Stimulated activated effector memory CD8-positive, alpha-beta T cell treated with anti-CD3 and anti-CD28 coated beads, Interleukin-12 subunit alpha, Interleukin-12 subunit beta, amount 100 ng/mL, for 72 hours (primary cell): Measurements from ENCODE around the gene GUCA1A.
"Not testable (repeated sequence)": the region's sequence is repeated elsewhere in the genome, so short reads cannot be mapped to it uniquely, and the experiment has no call there.

Experiments used
- ATAC-seq: fragments of 150-1000 bp; cut with Tn5 transposase; 2 replicates; pipeline ENCODE4 v1.10.0; 2021
- DNase-seq, 2 donors: peaks; one replicate each; pipeline ENCODE4 v3.0.0; 2021 to 2022; ENCODE audit warnings: low spot score in 2 of 2
- H3K27ac Mint-ChIP-seq: one replicate; pipeline ENCODE4 v1.8.0; 2022; ENCODE audit warnings: mild to moderate bottlenecking, mixed read lengths
- H3K36me3 Mint-ChIP-seq: one replicate; pipeline ENCODE4 v1.8.0; 2022; ENCODE audit warnings: mild to moderate bottlenecking, mixed read lengths
- H3K4me1 Mint-ChIP-seq: one replicate; pipeline ENCODE4 v1.8.0; 2022; ENCODE audit warnings: mixed read lengths
- H3K4me3 Mint-ChIP-seq: one replicate; pipeline ENCODE4 v1.8.0; 2022; ENCODE audit warnings: mild to moderate bottlenecking, mixed read lengths
- H3K9me3 Mint-ChIP-seq: one replicate; pipeline ENCODE4 v1.8.0; 2022; ENCODE audit warnings: mixed read lengths

GUCA1A gene

GRCh38 chr6:42158011-42158410 is 15.2 kb upstream of the GUCA1A start:
- H3K9me3 Mint-ChIP-seq, result no peaks in the 10 kb centered on the region

DNA sequence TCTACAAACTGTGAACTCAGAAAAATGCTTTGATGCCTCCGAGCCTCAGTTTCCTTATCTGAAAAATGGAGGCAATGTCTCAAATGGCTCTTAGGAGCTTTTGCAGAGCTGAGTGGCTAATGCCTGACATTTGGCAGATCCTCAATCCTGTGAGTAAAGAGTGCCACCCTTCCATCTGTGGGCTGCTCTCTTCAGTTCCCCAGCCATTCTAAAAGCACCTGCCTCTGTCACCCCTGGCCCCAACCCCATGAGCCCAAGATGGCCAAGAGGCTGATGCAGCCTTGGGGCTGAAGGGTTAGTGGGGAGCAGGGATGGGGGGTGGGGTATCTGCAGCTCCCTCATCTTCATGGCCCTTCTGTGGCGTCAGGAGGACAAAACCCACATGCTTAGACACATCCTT is 14.5 kb upstream of the GUCA1A start:
- no peaks in the 10 kb centered on the region for H3K4me1 Mint-ChIP-seq
- DNase-seq, result no peak
- H3K27ac Mint-ChIP-seq, result no peak overlapping the region

More at GRCh38 chr6:42158011-42158410, 15.2 kb upstream of the GUCA1A start:
- ATAC-seq (no peak), DNase-seq (no peak)
- H3K4me3 Mint-ChIP-seq, result no peak overlapping the region
- no peaks in the 10 kb centered on the region for H3K36me3 Mint-ChIP-seq
- H3K27ac Mint-ChIP-seq, result no peak overlapping the region
- H3K4me1 Mint-ChIP-seq, result no peaks in the 10 kb centered on the region

DNA sequence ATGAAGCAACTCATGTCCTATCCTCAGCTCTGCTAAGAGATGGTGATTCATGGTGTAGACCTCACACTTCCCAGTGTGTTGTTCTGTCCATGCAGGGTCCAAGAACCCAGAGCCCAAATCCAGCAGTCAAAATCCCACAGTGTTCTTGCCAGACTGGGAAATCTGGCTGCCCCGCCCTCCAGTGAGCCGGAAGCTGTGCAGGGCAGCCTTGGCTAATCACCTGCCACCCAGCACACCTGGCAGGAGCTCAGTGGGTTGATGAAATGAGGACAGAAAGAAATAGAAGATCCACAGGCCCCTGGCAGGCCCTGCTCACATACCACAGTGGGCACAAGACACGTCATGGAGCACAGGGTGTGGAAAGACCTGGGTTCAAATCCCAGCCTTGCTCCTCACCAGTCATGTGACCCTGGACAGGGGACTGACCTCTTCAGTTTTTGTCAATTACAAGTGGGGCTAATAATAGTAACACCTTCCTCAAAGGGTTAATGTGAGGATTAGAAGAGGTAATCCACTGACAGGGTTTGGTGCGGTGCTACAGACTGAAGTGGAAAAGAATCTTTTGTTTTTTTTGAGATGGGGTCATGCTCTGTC is 13.6 kb upstream of the GUCA1A start:
- Mint-ChIP-seq H3K27ac (no peak overlapping the region), H3K4me3 (no peak overlapping the region), H3K9me3 (no peaks in the 10 kb centered on the region), H3K36me3 (no peaks in the 10 kb centered on the region), H3K4me1 (no peaks in the 10 kb centered on the region)
- ATAC-seq (no peak), DNase-seq (no peak)

More for the DNA sequence above, 14.5 kb upstream of the GUCA1A start:
- no peak overlapping the region for H3K4me3 Mint-ChIP-seq
- no peaks in the 10 kb centered on the region for H3K36me3 Mint-ChIP-seq
- no peaks in the 10 kb centered on the region for H3K9me3 Mint-ChIP-seq
- no peak for ATAC-seq

GRCh38 chr6:42162384-42162783 is 10.8 kb upstream of the GUCA1A start:
- H3K36me3 Mint-ChIP-seq, result no peaks in the 10 kb centered on the region
- peaks cover 9% of the 10 kb centered on the region for H3K4me1 Mint-ChIP-seq
- H3K9me3 Mint-ChIP-seq, result no peaks in the 10 kb centered on the region
- ATAC-seq (no peak), DNase-seq (no peak)
- H3K27ac Mint-ChIP-seq, result no peak overlapping the region
- no peak overlapping the region for H3K4me3 Mint-ChIP-seq

- Mint-ChIP-seq H3K36me3 (no peaks in the 10 kb centered on the region), H3K4me3 (no peak overlapping the region), H3K4me1 (peaks cover 9% of the 10 kb centered on the region), H3K27ac (no peak overlapping the region), H3K9me3 (no peaks in the 10 kb centered on the region)
- DNase-seq (no peak), ATAC-seq (no peak)
Observed at GRCh38 chr6:42162812-42163211, 10.4 kb upstream of the GUCA1A start.

DNA sequence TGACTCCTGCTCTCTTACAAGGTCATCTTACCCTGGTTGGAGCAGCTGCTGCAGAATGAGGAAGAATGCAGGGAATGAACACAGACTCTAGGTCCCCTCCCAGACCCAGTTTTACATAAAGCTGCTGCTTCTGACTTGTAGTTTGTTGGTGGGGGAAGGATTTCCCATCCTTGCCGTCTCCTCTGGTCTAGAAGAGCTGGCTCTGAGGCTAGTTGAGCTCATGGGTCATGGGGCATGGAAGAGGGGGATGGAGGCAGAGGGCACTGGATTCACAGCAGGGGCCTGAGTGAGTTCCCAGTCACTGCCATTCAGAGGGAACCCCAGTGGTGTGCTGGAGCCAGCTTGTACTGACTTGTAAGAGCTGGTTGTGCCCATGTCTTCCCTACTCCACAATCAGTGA is 9.2 kb upstream of the GUCA1A start:
- ATAC-seq, result no peak
- Mint-ChIP-seq H3K4me1 (peaks cover 9% of the 10 kb centered on the region), H3K4me3 (no peak overlapping the region), H3K36me3 (no peaks in the 10 kb centered on the region), H3K9me3 (no peaks in the 10 kb centered on the region), H3K27ac (no peak overlapping the region)
- no peak for DNase-seq

- no peak overlapping the region for H3K4me3 Mint-ChIP-seq
- H3K4me1 Mint-ChIP-seq, result peaks cover 9% of the 10 kb centered on the region
- H3K27ac Mint-ChIP-seq, result no peak overlapping the region
- DNase-seq (no peak), ATAC-seq (no peak)
- H3K9me3 Mint-ChIP-seq, result no peaks in the 10 kb centered on the region
- H3K36me3 Mint-ChIP-seq, result no peaks in the 10 kb centered on the region
Observed at GRCh38 chr6:42165016-42165415, 8.1 kb upstream of the GUCA1A start.

DNA sequence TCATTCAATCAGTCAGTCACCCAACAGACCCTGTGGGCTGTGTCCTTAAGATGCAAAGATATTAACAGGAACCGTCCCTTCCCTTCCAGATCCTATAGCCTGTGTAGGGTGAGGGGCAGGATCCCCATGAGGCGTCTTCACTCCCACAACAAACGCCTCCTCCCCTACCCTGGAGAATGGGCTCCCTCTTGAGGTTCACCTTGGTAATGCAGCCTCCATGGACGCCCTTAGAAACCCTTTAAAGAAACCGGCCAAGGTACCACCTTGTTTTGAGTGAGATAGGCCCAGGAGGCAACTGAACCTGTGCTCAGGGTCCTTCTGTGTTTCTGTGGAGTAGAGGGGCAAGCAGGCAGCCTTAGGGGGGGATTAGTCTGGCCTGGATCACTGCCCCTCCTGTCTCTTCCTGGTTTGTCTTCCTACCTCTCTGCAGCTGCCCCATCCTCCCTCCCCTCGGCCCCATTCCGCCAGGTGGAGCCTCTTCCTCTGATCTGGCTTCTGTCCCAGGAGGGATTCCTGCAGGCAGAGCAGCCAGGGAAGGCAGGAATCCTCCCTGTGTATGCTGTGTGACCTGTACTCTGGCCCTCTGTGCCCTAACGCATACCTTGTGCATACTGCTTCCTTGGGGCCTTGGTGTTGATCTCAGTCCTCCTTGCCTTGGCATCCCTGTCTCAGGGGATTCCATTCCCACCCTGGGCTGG is 6.6 kb upstream of the GUCA1A start:
- peak overlapping the region; percentile 73 for H3K27ac Mint-ChIP-seq
- no peaks in the 10 kb centered on the region for H3K9me3 Mint-ChIP-seq
- DNase-seq (peak; percentile 90 to 94), ATAC-seq (peak; percentile 80)
- no peak overlapping the region for H3K4me3 Mint-ChIP-seq
- H3K36me3 Mint-ChIP-seq, result no peaks in the 10 kb centered on the region
- H3K4me1 Mint-ChIP-seq, result peaks cover 9% of the 10 kb centered on the region

GRCh38 chr6:42168650-42169049 is 4.5 kb upstream of the GUCA1A start:
- H3K4me1 Mint-ChIP-seq, result peaks cover 9% of the 10 kb centered on the region
- H3K4me3 Mint-ChIP-seq, result no peak overlapping the region
- no peak overlapping the region for H3K27ac Mint-ChIP-seq
- H3K36me3 Mint-ChIP-seq, result no peaks in the 10 kb centered on the region
- no peaks in the 10 kb centered on the region for H3K9me3 Mint-ChIP-seq
- DNase-seq (no peak), ATAC-seq (no peak)

DNA sequence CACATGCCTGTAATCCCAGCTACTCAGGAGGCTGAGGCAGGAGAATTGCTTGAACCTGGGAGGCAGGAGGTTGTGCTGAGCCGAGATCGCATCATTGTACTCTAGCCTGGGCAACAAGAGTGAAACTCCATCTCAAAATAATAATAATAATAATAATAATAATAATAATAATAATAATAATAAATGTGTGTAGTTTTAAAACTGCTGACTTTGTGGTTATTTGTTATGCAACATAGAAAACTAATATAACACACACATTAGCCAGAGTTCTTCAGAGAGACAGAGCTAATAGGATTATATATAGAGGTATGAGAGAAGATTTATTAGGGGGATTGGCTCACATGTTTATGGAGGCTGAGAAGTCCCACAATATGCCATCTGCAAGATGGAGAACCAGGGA is 3.4 kb upstream of the GUCA1A start:
- not testable (repeated sequence) for H3K4me3 Mint-ChIP-seq, ATAC-seq, DNase-seq, H3K9me3 Mint-ChIP-seq, H3K4me1 Mint-ChIP-seq, H3K36me3 Mint-ChIP-seq, H3K27ac Mint-ChIP-seq

GRCh38 chr6:42171813-42172581 is 1.2 kb upstream of the GUCA1A start:
- H3K4me3 Mint-ChIP-seq, result no peak overlapping the region
- H3K36me3 Mint-ChIP-seq, result no peaks in the 10 kb centered on the region
- no peak overlapping the region for H3K27ac Mint-ChIP-seq
- no peaks in the 10 kb centered on the region for H3K9me3 Mint-ChIP-seq
- H3K4me1 Mint-ChIP-seq, result peaks cover under 1% of the 10 kb centered on the region
- DNase-seq (no peak), ATAC-seq (no peak)

- Mint-ChIP-seq H3K36me3 (no peaks in the 10 kb centered on the region), H3K4me1 (peaks cover 6% of the 10 kb centered on the region), H3K27ac (peak overlapping the region; percentile 32), H3K9me3 (no peaks in the 10 kb centered on the region), H3K4me3 (no peak overlapping the region)
- DNase-seq, result no peak
- ATAC-seq, result no peak
Observed at GRCh38 chr6:42175860-42176259, 2.7 kb downstream of the GUCA1A start.

GRCh38 chr6:42176981-42177380 is 3.8 kb downstream of the GUCA1A start:
- H3K36me3 Mint-ChIP-seq, result no peaks in the 10 kb centered on the region
- H3K9me3 Mint-ChIP-seq, result no peaks in the 10 kb centered on the region
- no peak for DNase-seq
- H3K27ac Mint-ChIP-seq, result no peak overlapping the region
- no peak overlapping the region for H3K4me3 Mint-ChIP-seq
- ATAC-seq, result no peak
- peaks cover 6% of the 10 kb centered on the region for H3K4me1 Mint-ChIP-seq

DNA sequence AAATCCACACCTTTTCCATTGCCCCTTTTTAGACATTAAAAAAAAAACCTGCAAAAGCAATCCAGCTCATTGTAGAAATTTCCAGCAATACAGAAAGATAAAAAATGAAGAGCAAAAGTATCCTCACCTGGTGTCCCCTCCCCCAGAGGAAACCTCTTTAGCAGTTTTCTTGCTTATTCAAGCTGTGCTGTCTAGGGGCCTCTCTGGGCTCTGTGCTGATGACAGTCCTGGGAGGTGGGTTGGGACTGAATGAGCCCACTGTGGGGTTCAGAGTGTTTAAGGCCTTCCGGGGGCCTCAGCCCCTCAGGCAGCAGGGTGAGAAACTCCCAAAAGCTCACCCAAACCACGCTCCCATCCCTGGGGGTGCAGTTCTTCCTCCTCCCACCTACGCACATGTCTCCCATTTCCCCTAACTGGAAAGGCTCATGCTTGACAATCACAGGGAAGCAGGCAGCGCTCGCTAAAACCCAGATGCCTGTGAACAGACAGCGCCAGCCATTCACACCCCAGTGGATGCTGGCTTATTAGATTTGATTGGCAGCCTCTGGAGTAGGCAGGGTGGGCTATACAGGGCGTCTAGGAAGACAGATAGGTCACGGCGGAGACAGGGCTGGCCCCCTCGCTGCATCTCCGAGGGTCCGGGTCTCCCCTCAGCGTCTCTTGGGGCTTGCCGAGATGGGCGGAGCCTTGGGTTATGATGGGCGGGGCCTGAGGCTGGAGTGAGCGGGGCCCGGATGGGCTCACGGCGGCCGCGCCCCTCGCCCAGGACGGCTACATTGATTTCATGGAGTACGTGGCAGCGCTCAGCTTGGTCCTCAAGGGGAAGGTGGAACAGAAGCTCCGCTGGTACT is 4.6 kb downstream of the GUCA1A start:
- DNase-seq (no peak), ATAC-seq (no peak)
- Mint-ChIP-seq H3K4me3 (no peak overlapping the region), H3K4me1 (peaks cover 6% of the 10 kb centered on the region), H3K9me3 (no peaks in the 10 kb centered on the region), H3K36me3 (no peaks in the 10 kb centered on the region), H3K27ac (no peak overlapping the region)

- Mint-ChIP-seq H3K9me3 (no peaks in the 10 kb centered on the region), H3K36me3 (no peaks in the 10 kb centered on the region), H3K4me1 (peaks cover 6% of the 10 kb centered on the region), H3K27ac (no peak overlapping the region), H3K4me3 (no peak overlapping the region)
- DNase-seq, result no peak
- no peak for ATAC-seq
Observed at GRCh38 chr6:42179261-42179944, 6.2 kb downstream of the GUCA1A start.
